ENCODE data around the gene NBEAL2.

DNA sequence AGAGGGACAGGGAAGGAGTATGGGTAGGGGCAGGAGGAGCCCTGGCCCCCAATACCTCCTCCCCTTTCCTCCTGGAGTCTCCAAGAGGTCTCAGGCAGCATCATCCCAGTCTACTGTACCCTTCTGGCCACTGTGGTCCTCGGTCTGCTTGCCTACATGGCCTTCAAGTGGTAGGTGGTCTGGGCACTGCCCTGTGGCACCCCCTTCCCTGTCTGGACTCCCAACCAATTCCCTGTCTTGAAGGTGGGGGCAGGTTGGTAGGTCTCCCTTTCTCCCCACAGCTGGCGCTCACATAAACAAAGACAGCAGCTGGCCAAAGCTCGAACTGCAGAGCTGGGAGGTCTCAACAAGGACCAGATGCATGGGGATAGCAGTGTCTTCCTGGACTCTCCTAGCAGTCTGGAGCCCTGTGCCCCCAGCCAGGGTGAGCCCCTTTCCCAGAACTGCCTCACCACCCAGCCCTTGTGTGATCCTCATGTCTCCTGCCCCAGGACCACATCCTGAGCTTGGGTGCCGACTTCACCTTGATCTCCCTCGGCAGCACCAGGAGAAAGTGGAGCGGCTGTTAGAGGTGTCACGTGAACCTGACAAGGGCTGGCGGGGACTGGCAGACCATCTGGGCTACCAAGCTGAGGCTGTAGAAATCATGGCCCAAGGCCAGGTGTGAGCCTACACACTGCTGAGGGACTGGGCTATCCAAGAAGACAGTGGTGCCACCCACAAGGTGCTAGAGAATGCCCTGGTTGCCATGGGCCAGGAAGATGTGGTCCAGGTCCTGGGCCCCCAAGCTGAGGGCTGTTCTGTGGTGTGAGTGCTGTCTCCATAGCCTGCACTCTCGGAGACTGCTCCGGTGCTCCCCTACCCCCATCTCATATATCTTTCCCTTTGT, 33.1 kb downstream of the NBEAL2 start:
- TF ChIP-seq, protein P1, sequence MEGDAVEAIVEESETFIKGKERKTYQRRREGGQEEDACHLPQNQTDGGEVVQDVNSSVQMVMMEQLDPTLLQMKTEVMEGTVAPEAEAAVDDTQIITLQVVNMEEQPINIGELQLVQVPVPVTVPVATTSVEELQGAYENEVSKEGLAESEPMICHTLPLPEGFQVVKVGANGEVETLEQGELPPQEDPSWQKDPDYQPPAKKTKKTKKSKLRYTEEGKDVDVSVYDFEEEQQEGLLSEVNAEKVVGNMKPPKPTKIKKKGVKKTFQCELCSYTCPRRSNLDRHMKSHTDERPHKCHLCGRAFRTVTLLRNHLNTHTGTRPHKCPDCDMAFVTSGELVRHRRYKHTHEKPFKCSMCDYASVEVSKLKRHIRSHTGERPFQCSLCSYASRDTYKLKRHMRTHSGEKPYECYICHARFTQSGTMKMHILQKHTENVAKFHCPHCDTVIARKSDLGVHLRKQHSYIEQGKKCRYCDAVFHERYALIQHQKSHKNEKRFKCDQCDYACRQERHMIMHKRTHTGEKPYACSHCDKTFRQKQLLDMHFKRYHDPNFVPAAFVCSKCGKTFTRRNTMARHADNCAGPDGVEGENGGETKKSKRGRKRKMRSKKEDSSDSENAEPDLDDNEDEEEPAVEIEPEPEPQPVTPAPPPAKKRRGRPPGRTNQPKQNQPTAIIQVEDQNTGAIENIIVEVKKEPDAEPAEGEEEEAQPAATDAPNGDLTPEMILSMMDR (IDR thresholded peaks at IDR 0.05) = no peak
- no peak for TF ChIP-seq POLR2A (IDR thresholded peaks at IDR 0.05)
- TF ChIP-seq POLR2AphosphoS5 (IDR thresholded peaks at IDR 0.05) = no peak
